Lower leg skin (tissue), 3 donors: ENCODE data around the gene ZNF765.
"Not testable (repeated sequence)": the region's sequence is repeated elsewhere in the genome, so short reads cannot be mapped to it uniquely, and the experiment has no call there.

Experiments
- CTCF ChIP-seq, 3 donors: fragments of 450-650 bp; IDR thresholded peaks; one replicate each; pipeline ENCODE4 v1.5.1; 2016; ENCODE audit warnings: antibody characterized with exemption in 3 of 3, mild to moderate bottlenecking in 3 of 3, moderate library complexity in 2 of 3
- POLR2A ChIP-seq, 2 donors: fragments of 450-650 bp; IDR thresholded peaks; one replicate each; pipeline ENCODE4 v1.6.1; 2016 to 2017; ENCODE audit warnings: antibody characterized with exemption in 2 of 2, mild to moderate bottlenecking in 1 of 2, moderate library complexity in 1 of 2

GRCh38 chr19:53475470-53475869 is 80.5 kb downstream of the ZNF765 start:
- TF ChIP-seq CTCF, POLR2A (IDR thresholded peaks at IDR 0.05): not testable (repeated sequence)
